Breast epithelium (tissue), 3 donors: ENCODE measurements around the gene SOD1.

Experiments used
- CTCF ChIP-seq, 3 donors: fragments of 450-650 bp; IDR thresholded peaks; one replicate each; pipeline ENCODE4 v1.5.1; 2016 to 2017; ENCODE audit warnings: antibody characterized with exemption in 3 of 3, mild to moderate bottlenecking in 3 of 3, moderate library complexity in 3 of 3
- POLR2A ChIP-seq: fragments of 450-650 bp; IDR thresholded peaks from one replicate; pipeline ENCODE4 v1.6.1; 2016; ENCODE audit warnings: antibody characterized with exemption, mild to moderate bottlenecking, moderate library complexity

DNA sequence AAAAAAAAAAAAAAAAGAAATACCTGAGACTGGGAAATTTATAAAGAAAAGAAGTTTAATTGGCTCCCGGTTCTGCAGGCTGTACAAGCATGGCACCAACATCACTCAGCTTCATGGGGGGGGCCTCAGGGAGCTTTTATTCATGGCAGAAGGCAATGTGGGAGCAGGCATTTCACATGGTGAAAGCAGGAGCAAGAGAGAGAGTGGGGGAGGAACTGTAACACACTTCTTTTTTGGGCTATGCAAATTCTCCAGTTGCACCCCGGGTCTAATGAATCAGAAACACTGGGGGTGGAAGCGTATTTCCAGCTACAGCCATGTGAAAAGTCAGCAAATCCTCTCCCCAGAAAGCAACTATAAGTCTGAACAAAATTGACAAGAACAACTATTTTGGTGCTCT, 11.8 kb upstream of the SOD1 start:
- no peak for TF ChIP-seq CTCF (IDR thresholded peaks at IDR 0.05)
- TF ChIP-seq POLR2A, result no peak
